ENCODE results near the gene PCDHGA3.
"Not testable (repeated sequence)": the region's sequence is repeated elsewhere in the genome, so short reads cannot be mapped to it uniquely, and the experiment has no call there.

Gene PCDHGA3

GRCh38 chr5:141383345-141383744, 39.7 kb downstream of the PCDHGA3 start:
- no peak for DNase-seq

- DNase-seq = no peak
These were observed 41.0 kb downstream of the PCDHGA3 start for GRCh38 chr5:141384471-141385267.

GRCh38 chr5:141387557-141388311, 44.1 kb downstream of the PCDHGA3 start, which contains the start of gene PCDHGB4:
Gene PCDHGB4, plus strand, starts transcription at chr5:141387698. Its CDS starts 187 bp downstream, at chr5:141387885.
- DNase-seq = peak; percentile 24

GRCh38 chr5:141388661-141389060, 45.0 kb downstream of the PCDHGA3 start:
- DNase-seq = no peak

DNA sequence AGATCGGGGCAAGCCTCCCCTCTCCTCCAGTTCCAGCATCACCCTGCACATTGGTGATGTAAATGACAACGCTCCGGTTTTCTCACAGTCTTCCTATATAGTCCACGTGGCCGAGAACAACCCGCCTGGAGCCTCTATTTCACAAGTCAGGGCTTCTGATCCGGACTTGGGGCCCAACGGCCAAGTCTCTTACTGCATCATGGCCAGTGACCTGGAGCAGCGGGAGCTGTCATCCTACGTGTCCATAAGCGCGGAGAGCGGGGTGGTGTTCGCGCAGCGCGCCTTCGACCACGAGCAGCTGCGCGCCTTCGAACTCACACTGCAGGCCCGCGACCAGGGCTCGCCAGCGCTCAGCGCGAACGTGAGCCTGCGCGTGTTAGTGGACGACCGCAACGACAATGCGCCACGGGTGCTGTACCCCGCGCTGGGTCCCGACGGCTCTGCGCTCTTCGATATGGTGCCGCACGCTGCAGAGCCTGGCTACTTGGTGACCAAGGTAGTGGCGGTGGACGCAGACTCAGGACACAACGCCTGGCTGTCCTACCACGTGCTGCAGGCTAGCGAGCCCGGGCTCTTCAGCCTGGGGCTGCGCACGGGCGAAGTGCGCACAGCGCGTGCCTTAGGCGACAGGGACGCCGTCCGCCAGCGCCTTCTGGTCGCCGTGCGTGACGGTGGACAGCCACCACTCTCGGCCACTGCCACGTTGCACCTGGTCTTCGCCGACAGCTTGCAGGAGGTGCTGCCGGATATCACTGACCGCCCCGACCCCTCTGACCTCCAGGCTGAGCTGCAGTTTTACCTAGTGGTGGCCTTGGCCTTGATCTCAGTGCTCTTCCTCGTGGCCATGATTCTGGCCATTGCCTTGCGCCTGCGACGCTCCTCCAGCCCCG, 45.8 kb downstream of the PCDHGA3 start:
- DNase-seq = no peak

DNA sequence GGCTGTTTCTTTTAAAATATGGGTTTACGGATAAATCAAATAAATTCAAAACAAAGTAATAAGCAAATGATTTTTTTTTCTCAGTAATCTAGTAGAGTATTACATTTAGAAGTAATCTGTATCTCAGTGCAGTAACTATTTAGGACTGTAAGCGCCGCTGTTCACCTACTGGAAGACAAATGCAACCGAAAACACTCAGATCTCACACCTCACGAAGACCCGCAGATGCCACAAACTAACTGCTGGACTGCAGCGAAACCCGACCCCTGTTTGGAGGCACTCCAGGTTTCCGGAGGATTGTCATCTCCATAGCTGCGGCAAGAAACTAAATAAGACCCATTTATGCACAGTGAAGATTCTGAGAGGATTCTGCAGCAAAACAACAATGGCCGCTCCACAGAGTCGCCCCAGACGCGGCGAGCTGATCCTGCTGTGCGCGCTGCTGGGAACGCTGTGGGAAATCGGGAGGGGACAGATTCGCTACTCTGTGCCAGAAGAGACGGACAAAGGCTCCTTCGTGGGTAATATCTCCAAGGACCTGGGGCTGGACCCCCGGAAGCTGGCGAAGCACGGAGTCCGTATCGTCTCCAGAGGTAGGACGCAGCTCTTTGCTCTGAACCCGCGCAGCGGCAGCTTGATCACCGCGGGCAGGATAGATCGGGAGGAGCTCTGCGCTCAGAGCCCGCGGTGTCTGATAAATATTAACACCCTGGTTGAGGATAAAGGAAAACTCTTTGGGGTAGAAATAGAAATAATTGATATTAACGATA, 49.0 kb downstream of the PCDHGA3 start, which contains the start of gene PCDHGA8:
Gene PCDHGA8, plus strand, starts transcription at position 205 of the 770 bp plus-strand sequence. Its CDS starts 181 bp downstream, at position 386.
- no peak for DNase-seq

DNA sequence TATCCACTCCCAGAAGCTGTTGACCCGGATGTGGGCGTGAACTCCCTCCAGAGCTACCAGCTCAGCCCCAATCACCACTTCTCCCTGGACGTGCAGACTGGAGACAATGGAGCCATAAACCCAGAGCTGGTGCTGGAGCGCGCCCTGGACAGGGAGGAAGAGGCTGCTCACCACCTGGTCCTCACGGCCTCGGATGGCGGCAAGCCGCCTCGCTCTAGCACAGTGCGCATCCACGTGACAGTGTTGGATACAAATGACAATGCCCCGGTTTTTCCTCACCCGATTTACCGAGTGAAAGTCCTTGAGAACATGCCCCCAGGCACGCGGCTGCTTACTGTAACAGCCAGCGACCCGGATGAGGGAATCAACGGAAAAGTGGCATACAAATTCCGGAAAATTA, 49.6 kb downstream of the PCDHGA3 start:
- no peak for DNase-seq

DNA sequence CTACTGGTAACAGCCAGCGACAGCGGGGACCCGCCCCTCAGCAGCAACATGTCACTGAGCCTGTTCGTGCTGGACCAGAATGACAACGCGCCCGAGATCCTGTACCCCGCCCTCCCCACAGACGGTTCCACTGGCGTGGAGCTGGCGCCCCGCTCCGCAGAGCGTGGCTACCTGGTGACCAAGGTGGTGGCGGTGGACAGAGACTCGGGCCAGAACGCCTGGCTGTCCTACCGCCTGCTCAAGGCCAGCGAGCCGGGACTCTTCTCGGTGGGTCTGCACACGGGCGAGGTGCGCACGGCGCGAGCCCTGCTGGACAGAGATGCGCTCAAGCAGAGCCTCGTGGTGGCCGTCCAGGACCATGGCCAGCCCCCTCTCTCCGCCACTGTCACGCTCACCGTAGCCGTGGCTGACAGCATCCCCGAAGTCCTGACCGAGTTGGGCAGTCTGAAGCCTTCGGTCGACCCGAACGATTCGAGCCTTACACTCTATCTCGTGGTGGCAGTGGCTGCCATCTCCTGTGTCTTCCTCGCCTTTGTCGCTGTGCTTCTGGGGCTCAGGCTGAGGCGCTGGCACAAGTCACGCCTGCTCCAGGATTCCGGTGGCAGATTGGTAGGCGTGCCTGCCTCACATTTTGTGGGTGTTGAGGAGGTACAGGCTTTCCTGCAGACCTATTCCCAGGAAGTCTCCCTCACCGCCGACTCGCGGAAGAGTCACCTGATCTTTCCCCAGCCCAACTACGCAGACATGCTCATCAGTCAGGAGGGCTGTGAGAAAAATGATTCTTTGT, 51.0 kb downstream of the PCDHGA3 start:
- DNase-seq = not testable (repeated sequence)

Measured in hematopoietic multipotent progenitor cell treated with erythropoietin and hydrocortisone succinate and interleukin-3 and kit ligand, for 8 days (in vitro differentiated cells).